DND-41 (cell line): ENCODE measurements around the gene B4GALT6.

Experiments
- CTCF ChIP-seq: IDR thresholded peaks from 2 replicates; pipeline ENCODE4 v1.5.1; 2012; ENCODE audit warnings: borderline replicate concordance, low read length, moderate library complexity, mild to moderate bottlenecking; ENCODE audit not compliant: poor library complexity, severe bottlenecking; ENCODE audit errors: extremely low read depth
- EZH2 ChIP-seq: IDR thresholded peaks from 3 replicates; pipeline ENCODE4 v1.6.1; 2012; ENCODE audit warnings: borderline replicate concordance, low read depth, mild to moderate bottlenecking, moderate library complexity, low read length, inconsistent platforms; ENCODE audit not compliant: severe bottlenecking

GRCh38 chr18:31684279-31685096, at the start of gene B4GALT6:
- TF ChIP-seq CTCF = no peak
- no peak for TF ChIP-seq EZH2
